A549 (cell line): ENCODE results near the gene HDAC6. TPM values are rescaled to one million over a fixed set of nuclear protein-coding genes. Genes with fewer than 3 reads are reported as not detected.

Experiments
- ATAC-seq, 2 experiments: fragments of 200-7000 bp in 1 of 2; fragments of >200 bp in 1 of 2; cut with Nextera tagmentation in 1 of 2; cut with Tn5 transposase in 1 of 2; 3 replicates each; pipeline versions ENCODE4 v1.8.0 to v1.9.1; 2018 to 2020; ENCODE audit warnings: mild to moderate bottlenecking in 1 of 2, moderate library complexity in 1 of 2
- CTCF ChIA-PET: fragments of 300-600 bp; sonication (Branson Sonifier 250); formaldehyde crosslinking; extraction: SDS; loops from one replicate; lab custom pipeline; 2021; ENCODE audit warnings: antibody characterized with exemption, inconsistent platforms; lab: Yijun Ruan, JAX
- POLR2A ChIA-PET: fragments of 350-600 bp; formaldehyde crosslinking; extraction: SDS; loops from one replicate; lab custom pipeline; 2021; ENCODE audit warnings: antibody characterized with exemption, inconsistent platforms; lab: Yijun Ruan, JAX
- DNase-seq, 2 experiments: peaks; one replicate each; pipeline versions ENCODE4 v3.0.0 to v3.0.0-alpha.2; 2011 to 2016; ENCODE audit warnings: low read depth in 1 of 2, low spot score in 1 of 2
- FAIRE-seq: peaks from 2 replicates; lab custom pipeline; 2011; peaks lifted over from hg19 to GRCh38; lab: Jason Lieb, UNC
- H3K27ac ChIP-seq, 2 experiments: fragments of >200 bp; sonication (Bioruptor Twin); formaldehyde crosslinking; 3 replicates each; pipeline ENCODE4 v1.5.1; 2016 to 2017
- H3K4me1 ChIP-seq: fragments of >200 bp; sonication (Bioruptor Twin); formaldehyde crosslinking; 3 replicates; pipeline ENCODE4 v1.6.1; 2016
- H3K4me2 ChIP-seq: fragments of >200 bp; sonication (Bioruptor Twin); formaldehyde crosslinking; 3 replicates; pipeline ENCODE4 v1.6.1; 2016
- H3K4me3 ChIP-seq: fragments of >200 bp; sonication (Bioruptor Twin); formaldehyde crosslinking; 3 replicates; pipeline ENCODE4 v1.5.1; 2016
- H3K9me3 ChIP-seq: fragments of >200 bp; sonication (Bioruptor Twin); formaldehyde crosslinking; 3 replicates; pipeline ENCODE4 v1.6.1; 2016
- CHD4 ChIP-seq: fragments of 200-600 bp; sonication (generic); IDR thresholded peaks from 2 replicates; pipeline ENCODE4 v1.6.1; 2016; ENCODE audit warnings: antibody characterized with exemption, mild to moderate bottlenecking, borderline replicate concordance
- FOSL2 ChIP-seq, 2 experiments: fragments of 450-650 bp in 1 of 2; fragments of >200 bp in 1 of 2; sonication (Bioruptor Twin) in 1 of 2; formaldehyde crosslinking; IDR thresholded peaks; 2 replicates each; pipeline versions ENCODE4 v1.5.0 to v1.6.1; 2016 to 2020; ENCODE audit warnings: mild to moderate bottlenecking in 1 of 2, moderate library complexity in 1 of 2
- FOXS1 ChIP-seq: fragments of 250-450 bp; sonication (Bioruptor Pico); IDR thresholded peaks from 2 replicates; pipeline ENCODE4 v1.5.0; 2020; ENCODE audit warnings: mild to moderate bottlenecking, moderate library complexity
- GATA3 ChIP-seq: IDR thresholded peaks from 2 replicates; pipeline ENCODE4 v1.6.1; 2012; ENCODE audit warnings: borderline replicate concordance
- HOXA7 ChIP-seq: fragments of 250-450 bp; sonication (Bioruptor Pico); IDR thresholded peaks from 2 replicates; pipeline ENCODE4 v1.5.0; 2020; ENCODE audit warnings: mild to moderate bottlenecking, moderate library complexity
- HOXB13 ChIP-seq: fragments of 250-450 bp; sonication (Bioruptor Pico); IDR thresholded peaks from 2 replicates; pipeline ENCODE4 v1.5.0; 2020; ENCODE audit warnings: low read depth, mild to moderate bottlenecking, moderate library complexity
- HOXB5 ChIP-seq: fragments of 250-450 bp; sonication (Bioruptor Pico); IDR thresholded peaks from 2 replicates; pipeline ENCODE4 v1.5.0; 2020; ENCODE audit warnings: mild to moderate bottlenecking, moderate library complexity
- MYC ChIP-seq: IDR thresholded peaks from 2 replicates; pipeline ENCODE4 v1.6.1; 2012; ENCODE audit warnings: mild to moderate bottlenecking, inconsistent platforms, low read length, improper control_type of control experiment, borderline replicate concordance
- POLR2A ChIP-seq: IDR thresholded peaks from 2 replicates; pipeline ENCODE4 v1.6.1; 2012; ENCODE audit warnings: mild to moderate bottlenecking, low read length
- WGBS: methylation state at CpG from one replicate; pipeline ENCODE4 v1.1.6; 2017; ENCODE audit errors: missing lambda C conversion rate; 5-methylcytosine and 5-hydroxymethylcytosine counted together
- polyA plus RNA-seq, 4 experiments: library from polyadenylated mRNA; depleted of rRNA in 3 of 4; stranded (reverse); fragments of >200 nt; fragmentation: RNase III in 1 of 4; extraction: RNeasy Plus Mini Kit Qiagen cat#74134 plus additional on column Dnase treatment in 1 of 4; gene quantifications; 2 replicates in 3 of 4; 3 replicates in 1 of 4; pipeline ENCODE4 v1.2.3, GENCODE V29; 2011 to 2017
- TF ChIP-seq, protein P1 (sequence below): IDR thresholded peaks from 2 replicates; pipeline ENCODE4 v1.6.1; 2012
- TF ChIP-seq, protein P2 (sequence below): fragments of 250-450 bp; sonication (Bioruptor Pico); IDR thresholded peaks from 2 replicates; pipeline ENCODE4 v1.5.0; 2020; ENCODE audit warnings: low read depth, mild to moderate bottlenecking, moderate library complexity
- TF ChIP-seq, protein P3 (sequence below): fragments of 250-450 bp; sonication (Bioruptor Pico); IDR thresholded peaks from 2 replicates; pipeline ENCODE4 v1.5.0; 2021; ENCODE audit warnings: mild to moderate bottlenecking, moderate library complexity, borderline replicate concordance
- TF ChIP-seq, protein P4 (sequence below): fragments of 200-600 bp; sonication (generic); IDR thresholded peaks from 2 replicates; pipeline ENCODE4 v1.6.1; 2016; ENCODE audit warnings: antibody characterized with exemption, mild to moderate bottlenecking, moderate library complexity

Gene HDAC6
- polyA plus RNA-seq, 2 of the 4 experiments (the other 2 are of a cell fraction): 50.6 to 52.1 TPM

DNA sequence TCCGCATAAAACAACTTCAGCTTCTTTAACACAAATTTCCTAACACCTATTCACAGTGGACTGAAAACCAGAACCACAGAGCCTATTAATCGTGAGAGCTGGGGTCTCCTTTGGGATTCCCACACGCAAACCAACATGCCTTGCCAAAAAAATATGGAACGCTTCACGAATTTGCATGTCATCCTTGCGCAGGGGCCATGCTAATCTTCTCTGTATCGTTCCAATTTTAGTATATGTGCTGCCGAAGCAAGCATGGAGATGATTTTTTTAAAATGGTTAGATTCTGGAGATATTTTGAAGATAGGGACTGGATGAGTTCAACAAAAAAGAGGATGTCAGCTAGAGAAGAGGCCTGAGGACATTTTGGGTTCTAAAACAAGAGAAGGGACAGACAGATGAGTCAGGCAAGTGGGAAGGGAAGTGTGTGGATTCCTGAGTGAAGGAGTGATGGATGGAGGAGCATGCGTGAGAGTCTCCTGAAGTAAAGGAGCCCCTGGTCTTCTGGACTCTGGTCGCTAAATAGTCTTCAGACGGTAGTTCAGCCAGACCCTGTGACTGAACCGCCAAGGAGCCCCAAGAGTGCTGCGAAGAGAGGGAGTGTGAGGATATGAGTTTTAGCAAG is 24.9 kb upstream of the HDAC6 start (continued):
- no peak for TF ChIP-seq MYC
- no peak for TF ChIP-seq FOSL2 (IDR thresholded peaks at IDR 0.05)
- TF ChIP-seq FOSL2 (CRISPR knock-in tag; IDR thresholded peaks at IDR 0.05): no peak
- no peak for TF ChIP-seq CHD4

DNA sequence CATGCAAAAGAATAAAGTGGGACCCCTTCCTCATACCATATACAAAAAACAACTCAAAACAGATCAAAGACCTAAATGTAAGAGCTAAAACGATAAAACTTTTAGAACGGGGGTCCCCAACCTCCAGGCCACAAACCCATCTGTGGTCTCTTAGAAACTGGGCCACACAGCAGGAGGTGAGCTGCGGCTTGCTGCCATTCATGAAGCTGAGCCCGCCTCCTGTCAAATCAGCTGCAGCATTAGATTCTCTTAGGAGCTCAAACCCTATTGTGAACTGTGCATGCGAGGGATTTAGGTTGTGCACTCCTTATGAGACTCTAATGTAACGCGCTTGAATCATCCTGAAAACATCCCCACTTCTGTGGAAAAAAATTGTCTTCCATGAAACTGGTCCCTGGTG is 22.5 kb upstream of the HDAC6 start:
- 51% methylated on average over 7 of the region's 7 CpGs for WGBS
- no peak for FAIRE-seq
- H3K4me1 ChIP-seq: no peaks in the 10 kb centered on the region
- no peak for DNase-seq
- POLR2A ChIA-PET: no interaction called here
- TF ChIP-seq, protein P1, sequence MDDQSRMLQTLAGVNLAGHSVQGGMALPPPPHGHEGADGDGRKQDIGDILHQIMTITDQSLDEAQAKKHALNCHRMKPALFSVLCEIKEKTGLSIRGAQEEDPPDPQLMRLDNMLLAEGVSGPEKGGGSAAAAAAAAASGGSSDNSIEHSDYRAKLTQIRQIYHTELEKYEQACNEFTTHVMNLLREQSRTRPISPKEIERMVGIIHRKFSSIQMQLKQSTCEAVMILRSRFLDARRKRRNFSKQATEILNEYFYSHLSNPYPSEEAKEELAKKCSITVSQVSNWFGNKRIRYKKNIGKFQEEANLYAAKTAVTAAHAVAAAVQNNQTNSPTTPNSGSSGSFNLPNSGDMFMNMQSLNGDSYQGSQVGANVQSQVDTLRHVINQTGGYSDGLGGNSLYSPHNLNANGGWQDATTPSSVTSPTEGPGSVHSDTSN: no peak
- TF ChIP-seq, protein P2, sequence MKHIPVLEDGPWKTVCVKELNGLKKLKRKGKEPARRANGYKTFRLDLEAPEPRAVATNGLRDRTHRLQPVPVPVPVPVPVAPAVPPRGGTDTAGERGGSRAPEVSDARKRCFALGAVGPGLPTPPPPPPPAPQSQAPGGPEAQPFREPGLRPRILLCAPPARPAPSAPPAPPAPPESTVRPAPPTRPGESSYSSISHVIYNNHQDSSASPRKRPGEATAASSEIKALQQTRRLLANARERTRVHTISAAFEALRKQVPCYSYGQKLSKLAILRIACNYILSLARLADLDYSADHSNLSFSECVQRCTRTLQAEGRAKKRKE (CRISPR knock-in tag): no peak
- no peak for TF ChIP-seq GATA3
- TF ChIP-seq, protein P3, sequence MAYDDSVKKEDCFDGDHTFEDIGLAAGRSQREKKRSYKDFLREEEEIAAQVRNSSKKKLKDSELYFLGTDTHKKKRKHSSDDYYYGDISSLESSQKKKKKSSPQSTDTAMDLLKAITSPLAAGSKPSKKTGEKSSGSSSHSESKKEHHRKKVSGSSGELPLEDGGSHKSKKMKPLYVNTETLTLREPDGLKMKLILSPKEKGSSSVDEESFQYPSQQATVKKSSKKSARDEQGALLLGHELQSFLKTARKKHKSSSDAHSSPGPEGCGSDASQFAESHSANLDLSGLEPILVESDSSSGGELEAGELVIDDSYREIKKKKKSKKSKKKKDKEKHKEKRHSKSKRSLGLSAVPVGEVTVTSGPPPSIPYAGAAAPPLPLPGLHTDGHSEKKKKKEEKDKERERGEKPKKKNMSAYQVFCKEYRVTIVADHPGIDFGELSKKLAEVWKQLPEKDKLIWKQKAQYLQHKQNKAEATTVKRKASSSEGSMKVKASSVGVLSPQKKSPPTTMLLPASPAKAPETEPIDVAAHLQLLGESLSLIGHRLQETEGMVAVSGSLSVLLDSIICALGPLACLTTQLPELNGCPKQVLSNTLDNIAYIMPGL (CRISPR knock-in tag): no peak
- TF ChIP-seq, all 56 proteins: peak for 0
- no peak overlapping the region for H3K4me2 ChIP-seq
- ATAC-seq: no peak
- no peaks in the 10 kb centered on the region for H3K9me3 ChIP-seq
- H3K27ac ChIP-seq: no peak overlapping the region
- CTCF ChIA-PET: interaction anchor here (0.9 to 1.6 kb wide), 2 partner anchors 18 to 19 kb away, joined by 4 to 6 read pairs; no protein-coding TSS in a partner anchor
- no peak overlapping the region for H3K4me3 ChIP-seq

DNA sequence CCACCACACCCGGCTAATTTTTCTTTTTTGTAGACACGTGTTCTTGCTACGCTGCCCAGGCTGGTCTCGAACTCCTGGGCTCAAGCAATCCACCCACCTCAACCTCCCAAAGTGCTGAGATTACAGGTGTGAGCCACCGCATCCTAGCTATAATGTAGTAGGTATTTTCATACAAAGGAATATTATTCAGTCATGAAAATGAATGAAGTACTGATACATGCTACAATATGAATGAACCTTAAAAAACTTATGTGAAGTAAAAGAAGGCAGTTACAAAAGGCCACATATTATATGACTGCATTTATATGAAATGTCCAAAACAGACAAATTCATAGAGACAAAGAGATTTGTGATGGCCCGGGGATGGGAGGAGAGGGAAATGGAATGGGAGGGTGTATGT is 20.2 kb upstream of the HDAC6 start:
- POLR2A ChIA-PET: no interaction called here
- 65% methylated on average over 6 of the region's 6 CpGs for WGBS
- FAIRE-seq: no peak

DNA sequence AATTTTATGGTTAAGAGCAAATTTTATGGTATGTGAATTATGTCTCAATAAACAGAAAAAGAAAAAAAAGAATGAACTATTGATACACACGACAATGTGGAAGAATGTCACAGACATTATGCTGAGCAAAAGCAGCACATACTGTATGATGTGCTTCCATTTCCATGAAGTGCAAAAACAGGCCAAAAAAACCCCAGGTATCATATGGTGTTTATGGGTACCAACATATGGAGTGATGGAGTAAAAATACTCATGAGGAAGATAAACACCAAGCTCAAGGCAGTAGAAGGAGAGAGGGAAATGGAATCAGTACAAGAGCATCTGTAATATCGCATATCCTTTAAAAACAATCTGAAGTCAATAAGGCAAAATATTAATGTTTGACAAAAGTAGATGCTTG is 19.7 kb upstream of the HDAC6 start:
- Histone ChIP-seq H3K4me2 (no peak overlapping the region), H3K9me3 (no peaks in the 10 kb centered on the region), H3K4me3 (no peak overlapping the region), H3K4me1 (no peaks in the 10 kb centered on the region), H3K27ac (no peak overlapping the region)
- ATAC-seq (no peak), DNase-seq (no peak), FAIRE-seq (peak; percentile 96)
- ChIA-PET CTCF (no interaction called here), POLR2A (no interaction called here)
- WGBS: 47% methylated on average over 2 of the region's 2 CpGs
- TF ChIP-seq HOXB13 (CRISPR knock-in tag) (no peak), HOXA7 (CRISPR knock-in tag) (no peak), FOSL2 (IDR thresholded peaks at IDR 0.05) (no peak), FOSL2 (CRISPR knock-in tag; IDR thresholded peaks at IDR 0.05) (no peak)

More for the DNA sequence above, 20.2 kb upstream of the HDAC6 start:
- CTCF ChIA-PET: no interaction called here
- no peaks in the 10 kb centered on the region for H3K9me3 ChIP-seq
- no peak for TF ChIP-seq HOXB5 (CRISPR knock-in tag)
- no peak for TF ChIP-seq POLR2A
- TF ChIP-seq, protein P4, sequence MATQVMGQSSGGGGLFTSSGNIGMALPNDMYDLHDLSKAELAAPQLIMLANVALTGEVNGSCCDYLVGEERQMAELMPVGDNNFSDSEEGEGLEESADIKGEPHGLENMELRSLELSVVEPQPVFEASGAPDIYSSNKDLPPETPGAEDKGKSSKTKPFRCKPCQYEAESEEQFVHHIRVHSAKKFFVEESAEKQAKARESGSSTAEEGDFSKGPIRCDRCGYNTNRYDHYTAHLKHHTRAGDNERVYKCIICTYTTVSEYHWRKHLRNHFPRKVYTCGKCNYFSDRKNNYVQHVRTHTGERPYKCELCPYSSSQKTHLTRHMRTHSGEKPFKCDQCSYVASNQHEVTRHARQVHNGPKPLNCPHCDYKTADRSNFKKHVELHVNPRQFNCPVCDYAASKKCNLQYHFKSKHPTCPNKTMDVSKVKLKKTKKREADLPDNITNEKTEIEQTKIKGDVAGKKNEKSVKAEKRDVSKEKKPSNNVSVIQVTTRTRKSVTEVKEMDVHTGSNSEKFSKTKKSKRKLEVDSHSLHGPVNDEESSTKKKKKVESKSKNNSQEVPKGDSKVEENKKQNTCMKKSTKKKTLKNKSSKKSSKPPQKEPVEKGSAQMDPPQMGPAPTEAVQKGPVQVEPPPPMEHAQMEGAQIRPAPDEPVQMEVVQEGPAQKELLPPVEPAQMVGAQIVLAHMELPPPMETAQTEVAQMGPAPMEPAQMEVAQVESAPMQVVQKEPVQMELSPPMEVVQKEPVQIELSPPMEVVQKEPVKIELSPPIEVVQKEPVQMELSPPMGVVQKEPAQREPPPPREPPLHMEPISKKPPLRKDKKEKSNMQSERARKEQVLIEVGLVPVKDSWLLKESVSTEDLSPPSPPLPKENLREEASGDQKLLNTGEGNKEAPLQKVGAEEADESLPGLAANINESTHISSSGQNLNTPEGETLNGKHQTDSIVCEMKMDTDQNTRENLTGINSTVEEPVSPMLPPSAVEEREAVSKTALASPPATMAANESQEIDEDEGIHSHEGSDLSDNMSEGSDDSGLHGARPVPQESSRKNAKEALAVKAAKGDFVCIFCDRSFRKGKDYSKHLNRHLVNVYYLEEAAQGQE: no peak
- TF ChIP-seq FOXS1 (CRISPR knock-in tag): no peak
- no peak overlapping the region for H3K27ac ChIP-seq
- no peak overlapping the region for H3K4me3 ChIP-seq
- DNase-seq (no peak), ATAC-seq (no peak)
- no peaks in the 10 kb centered on the region for H3K4me1 ChIP-seq
- H3K4me2 ChIP-seq: no peak overlapping the region
